Measurements from ENCODE around the gene FNBP1. TPM values are rescaled to one million over a fixed set of nuclear protein-coding genes. Genes with fewer than 3 reads are reported as not detected.

The FNBP1 gene
- polyA plus RNA-seq, 1 of the 3 experiments (the other 2 are of a cell fraction), result 11.0 TPM

DNA sequence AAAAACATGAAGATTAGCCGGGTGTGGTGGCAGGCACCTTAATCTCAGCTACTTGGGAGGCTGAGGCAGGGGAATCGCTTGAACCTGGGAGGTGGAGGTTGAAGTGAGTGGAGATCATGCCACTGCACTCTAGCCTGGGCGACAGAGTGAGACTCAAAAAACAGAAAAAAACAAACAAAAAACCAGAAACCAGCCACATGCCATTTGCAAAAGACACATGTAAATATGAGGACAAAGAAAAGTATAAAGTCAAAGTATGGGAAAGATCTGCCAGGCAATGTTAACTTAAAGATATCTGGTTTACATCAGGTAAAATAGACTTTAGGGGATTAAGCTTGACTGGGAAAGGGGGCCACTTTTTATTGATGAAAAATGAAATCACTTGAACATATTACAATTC, 90.7 kb downstream of the FNBP1 start:
- Histone ChIP-seq H3K4me1 (ENCODE audit: control insufficient read depth in 1 of 2, insufficient read depth in 2 of 2, low read depth in 1 of 2, low read length in 1 of 2) (peaks cover 6 to 30% of the 10 kb centered on the region in 2 experiments; a peak in 3 of 4 replicates), H3F3A (replicated peaks; ENCODE audit: insufficient read depth) (peaks cover 10% of the 10 kb centered on the region), H3K27me3 (ENCODE audit: insufficient read depth) (no peaks in the 10 kb centered on the region), H3K9ac (no peak overlapping the region), H4K20me1 (ENCODE audit: insufficient read depth) (no peaks in the 10 kb centered on the region), H3K27ac (ENCODE audit: low read depth in 2 of 2, low read length in 1 of 2) (no peak overlapping the region), H3K36me3 (replicated peaks in 1 of 2; ENCODE audit: control insufficient read depth in 1 of 2, insufficient read depth in 2 of 2, low read length in 1 of 2) (peaks cover 3 to 7% of the 10 kb centered on the region in 2 experiments), H3K9me2 (no peaks in the 10 kb centered on the region), H2AFZ (ENCODE audit: low read depth) (no peak overlapping the region), H3K79me2 (ENCODE audit: insufficient read depth) (no peaks in the 10 kb centered on the region), H3K4me2 (no peak overlapping the region), H3K4me3 (ENCODE audit: low read depth in 2 of 2, low read length in 1 of 2) (no peak overlapping the region), H3K9me3 (no peaks in the 10 kb centered on the region)
- ChIA-PET POLR2A (no interaction called here), CTCF (no interaction called here)
- whole genome bisulfite sequencing (ENCODE audit: low lambda C conversion rate), result 95% methylated on average over 3 of the region's 3 CpGs
- no peak for DNase-seq
- TF ChIP-seq EZH2phosphoT487 (IDR thresholded peaks at IDR 0.05; ENCODE audit: borderline replicate concordance, low read depth) (no peak), YY1 (IDR thresholded peaks at IDR 0.05; ENCODE audit: low read depth) (no peak), RXRA (IDR thresholded peaks at IDR 0.05; ENCODE audit: borderline replicate concordance, low read depth) (no peak)

DNA sequence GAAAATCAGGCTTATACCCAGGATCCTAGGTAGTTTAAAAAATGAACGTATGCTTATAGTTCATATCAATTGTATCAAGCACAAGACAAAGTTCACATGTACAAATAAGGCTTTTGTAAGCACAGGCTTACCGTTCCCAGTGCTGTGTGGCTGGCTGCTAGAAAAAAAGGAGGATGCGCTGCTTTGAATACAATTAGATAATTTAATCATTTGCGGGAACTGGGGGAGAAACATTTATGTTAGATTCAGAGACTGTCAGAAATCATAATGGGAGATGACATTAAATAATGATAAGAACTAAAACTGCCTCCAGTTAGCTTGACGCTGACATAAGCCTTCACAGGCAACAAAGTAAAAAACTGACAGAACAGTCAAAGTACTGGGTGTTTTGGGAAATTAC, 93.2 kb downstream of the FNBP1 start:
- Histone ChIP-seq H3K36me3 (replicated peaks in 1 of 2; ENCODE audit: control insufficient read depth in 1 of 2, insufficient read depth in 2 of 2, low read length in 1 of 2) (peaks cover 3 to 11% of the 10 kb centered on the region in 2 experiments), H3K9ac (no peak overlapping the region), H3K27ac (ENCODE audit: low read depth in 2 of 2, low read length in 1 of 2) (peak overlapping the region in 1 of 2 experiments; percentile 18; a peak in 1 of 4 replicates), H3K9me2 (no peaks in the 10 kb centered on the region), H3K4me2 (no peak overlapping the region), H3K4me1 (ENCODE audit: control insufficient read depth in 1 of 2, insufficient read depth in 2 of 2, low read depth in 1 of 2, low read length in 1 of 2) (peaks cover 6 to 19% of the 10 kb centered on the region in 2 experiments; a peak in 3 of 4 replicates), H3K27me3 (ENCODE audit: insufficient read depth) (no peaks in the 10 kb centered on the region), H4K20me1 (ENCODE audit: insufficient read depth) (no peaks in the 10 kb centered on the region), H3K9me3 (no peaks in the 10 kb centered on the region), H3K4me3 (ENCODE audit: low read depth in 2 of 2, low read length in 1 of 2) (no peak overlapping the region), H3F3A (replicated peaks; ENCODE audit: insufficient read depth) (peaks cover 10% of the 10 kb centered on the region), H2AFZ (ENCODE audit: low read depth) (no peak overlapping the region), H3K79me2 (ENCODE audit: insufficient read depth) (no peaks in the 10 kb centered on the region)
- CTCF ChIA-PET, result interaction anchor here (1.3 kb wide), 1 partner anchor 17 kb away, joined by 3 read pairs; no protein-coding TSS in a partner anchor
- POLR2A ChIA-PET, result no interaction called here
- WGBS (ENCODE audit: low lambda C conversion rate), result 62% methylated on average over 5 of the region's 5 CpGs
- peak; percentile 36 for DNase-seq
- TF ChIP-seq SMC3 (IDR thresholded peaks at IDR 0.05; ENCODE audit: low read depth, low read length), result no peak
- TF ChIP-seq, protein P1, sequence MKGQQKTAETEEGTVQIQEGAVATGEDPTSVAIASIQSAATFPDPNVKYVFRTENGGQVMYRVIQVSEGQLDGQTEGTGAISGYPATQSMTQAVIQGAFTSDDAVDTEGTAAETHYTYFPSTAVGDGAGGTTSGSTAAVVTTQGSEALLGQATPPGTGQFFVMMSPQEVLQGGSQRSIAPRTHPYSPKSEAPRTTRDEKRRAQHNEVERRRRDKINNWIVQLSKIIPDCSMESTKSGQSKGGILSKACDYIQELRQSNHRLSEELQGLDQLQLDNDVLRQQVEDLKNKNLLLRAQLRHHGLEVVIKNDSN (IDR thresholded peaks at IDR 0.05; ENCODE audit: borderline replicate concordance, low read depth), result no peak
- TF ChIP-seq SIN3A (IDR thresholded peaks at IDR 0.05; ENCODE audit: borderline replicate concordance, low read depth, low read length), result no peak
- TF ChIP-seq TCF12 (IDR thresholded peaks at IDR 0.05), result no peak
- TF ChIP-seq MEF2A (IDR thresholded peaks at IDR 0.05; ENCODE audit: borderline replicate concordance, low read depth), result no peak
- no peak for TF ChIP-seq RFX5 (IDR thresholded peaks at IDR 0.05; ENCODE audit: low read length)
- no peak for TF ChIP-seq JUND (IDR thresholded peaks at IDR 0.05)
- TF ChIP-seq, protein P2, sequence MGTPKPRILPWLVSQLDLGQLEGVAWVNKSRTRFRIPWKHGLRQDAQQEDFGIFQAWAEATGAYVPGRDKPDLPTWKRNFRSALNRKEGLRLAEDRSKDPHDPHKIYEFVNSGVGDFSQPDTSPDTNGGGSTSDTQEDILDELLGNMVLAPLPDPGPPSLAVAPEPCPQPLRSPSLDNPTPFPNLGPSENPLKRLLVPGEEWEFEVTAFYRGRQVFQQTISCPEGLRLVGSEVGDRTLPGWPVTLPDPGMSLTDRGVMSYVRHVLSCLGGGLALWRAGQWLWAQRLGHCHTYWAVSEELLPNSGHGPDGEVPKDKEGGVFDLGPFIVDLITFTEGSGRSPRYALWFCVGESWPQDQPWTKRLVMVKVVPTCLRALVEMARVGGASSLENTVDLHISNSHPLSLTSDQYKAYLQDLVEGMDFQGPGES (IDR thresholded peaks at IDR 0.05; ENCODE audit: low read depth, low read length), result no peak
- TF ChIP-seq, protein P3, sequence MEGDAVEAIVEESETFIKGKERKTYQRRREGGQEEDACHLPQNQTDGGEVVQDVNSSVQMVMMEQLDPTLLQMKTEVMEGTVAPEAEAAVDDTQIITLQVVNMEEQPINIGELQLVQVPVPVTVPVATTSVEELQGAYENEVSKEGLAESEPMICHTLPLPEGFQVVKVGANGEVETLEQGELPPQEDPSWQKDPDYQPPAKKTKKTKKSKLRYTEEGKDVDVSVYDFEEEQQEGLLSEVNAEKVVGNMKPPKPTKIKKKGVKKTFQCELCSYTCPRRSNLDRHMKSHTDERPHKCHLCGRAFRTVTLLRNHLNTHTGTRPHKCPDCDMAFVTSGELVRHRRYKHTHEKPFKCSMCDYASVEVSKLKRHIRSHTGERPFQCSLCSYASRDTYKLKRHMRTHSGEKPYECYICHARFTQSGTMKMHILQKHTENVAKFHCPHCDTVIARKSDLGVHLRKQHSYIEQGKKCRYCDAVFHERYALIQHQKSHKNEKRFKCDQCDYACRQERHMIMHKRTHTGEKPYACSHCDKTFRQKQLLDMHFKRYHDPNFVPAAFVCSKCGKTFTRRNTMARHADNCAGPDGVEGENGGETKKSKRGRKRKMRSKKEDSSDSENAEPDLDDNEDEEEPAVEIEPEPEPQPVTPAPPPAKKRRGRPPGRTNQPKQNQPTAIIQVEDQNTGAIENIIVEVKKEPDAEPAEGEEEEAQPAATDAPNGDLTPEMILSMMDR (IDR thresholded peaks at IDR 0.05), result no peak
- TF ChIP-seq, protein P4, sequence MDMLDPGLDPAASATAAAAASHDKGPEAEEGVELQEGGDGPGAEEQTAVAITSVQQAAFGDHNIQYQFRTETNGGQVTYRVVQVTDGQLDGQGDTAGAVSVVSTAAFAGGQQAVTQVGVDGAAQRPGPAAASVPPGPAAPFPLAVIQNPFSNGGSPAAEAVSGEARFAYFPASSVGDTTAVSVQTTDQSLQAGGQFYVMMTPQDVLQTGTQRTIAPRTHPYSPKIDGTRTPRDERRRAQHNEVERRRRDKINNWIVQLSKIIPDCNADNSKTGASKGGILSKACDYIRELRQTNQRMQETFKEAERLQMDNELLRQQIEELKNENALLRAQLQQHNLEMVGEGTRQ (IDR thresholded peaks at IDR 0.05; ENCODE audit: borderline replicate concordance, low read depth, low read length), result no peak
- no peak for TF ChIP-seq RXRA (IDR thresholded peaks at IDR 0.05; ENCODE audit: borderline replicate concordance, low read depth)
- TF ChIP-seq, protein P5, sequence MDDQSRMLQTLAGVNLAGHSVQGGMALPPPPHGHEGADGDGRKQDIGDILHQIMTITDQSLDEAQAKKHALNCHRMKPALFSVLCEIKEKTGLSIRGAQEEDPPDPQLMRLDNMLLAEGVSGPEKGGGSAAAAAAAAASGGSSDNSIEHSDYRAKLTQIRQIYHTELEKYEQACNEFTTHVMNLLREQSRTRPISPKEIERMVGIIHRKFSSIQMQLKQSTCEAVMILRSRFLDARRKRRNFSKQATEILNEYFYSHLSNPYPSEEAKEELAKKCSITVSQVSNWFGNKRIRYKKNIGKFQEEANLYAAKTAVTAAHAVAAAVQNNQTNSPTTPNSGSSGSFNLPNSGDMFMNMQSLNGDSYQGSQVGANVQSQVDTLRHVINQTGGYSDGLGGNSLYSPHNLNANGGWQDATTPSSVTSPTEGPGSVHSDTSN (IDR thresholded peaks at IDR 0.05), result peak; percentile 53
- no peak for TF ChIP-seq TEAD4 (IDR thresholded peaks at IDR 0.05; ENCODE audit: borderline replicate concordance, insufficient read depth)
- no peak for TF ChIP-seq YY1 (IDR thresholded peaks at IDR 0.05; ENCODE audit: low read depth)
- TF ChIP-seq NRF1 (IDR thresholded peaks at IDR 0.05; ENCODE audit: low read depth, low read length), result no peak
- peak in 1 of 2 experiments; percentile 54; a peak in 1 of 4 replicates for TF ChIP-seq EP300 (IDR thresholded peaks at IDR 0.05; ENCODE audit: borderline replicate concordance in 1 of 2, low read depth in 1 of 2, low read length in 1 of 2)
- TF ChIP-seq MXI1 (IDR thresholded peaks at IDR 0.05; ENCODE audit: low read depth, low read length), result 0 out of 2 replicates have a peak, but pooled peaks have one; percentile 35
- TF ChIP-seq, protein P6, sequence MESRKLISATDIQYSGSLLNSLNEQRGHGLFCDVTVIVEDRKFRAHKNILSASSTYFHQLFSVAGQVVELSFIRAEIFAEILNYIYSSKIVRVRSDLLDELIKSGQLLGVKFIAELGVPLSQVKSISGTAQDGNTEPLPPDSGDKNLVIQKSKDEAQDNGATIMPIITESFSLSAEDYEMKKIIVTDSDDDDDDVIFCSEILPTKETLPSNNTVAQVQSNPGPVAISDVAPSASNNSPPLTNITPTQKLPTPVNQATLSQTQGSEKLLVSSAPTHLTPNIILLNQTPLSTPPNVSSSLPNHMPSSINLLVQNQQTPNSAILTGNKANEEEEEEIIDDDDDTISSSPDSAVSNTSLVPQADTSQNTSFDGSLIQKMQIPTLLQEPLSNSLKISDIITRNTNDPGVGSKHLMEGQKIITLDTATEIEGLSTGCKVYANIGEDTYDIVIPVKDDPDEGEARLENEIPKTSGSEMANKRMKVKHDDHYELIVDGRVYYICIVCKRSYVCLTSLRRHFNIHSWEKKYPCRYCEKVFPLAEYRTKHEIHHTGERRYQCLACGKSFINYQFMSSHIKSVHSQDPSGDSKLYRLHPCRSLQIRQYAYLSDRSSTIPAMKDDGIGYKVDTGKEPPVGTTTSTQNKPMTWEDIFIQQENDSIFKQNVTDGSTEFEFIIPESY (IDR thresholded peaks at IDR 0.05; ENCODE audit: borderline replicate concordance, low read depth), result no peak
- no peak for TF ChIP-seq FOXM1 (IDR thresholded peaks at IDR 0.05; ENCODE audit: low read depth)
